Mesenchymal stem cell (in vitro differentiated cells and primary cell): ENCODE measurements around the gene GALNT18.

Experiments used
- DNase-seq: peaks from one replicate; pipeline ENCODE4 v3.0.0-alpha.2; 2013
- H2AFZ ChIP-seq: one replicate; pipeline ENCODE4 v1.6.1; 2013; ENCODE audit warnings: low read depth, mild to moderate bottlenecking, control low read depth, inconsistent platforms, low read length, moderate library complexity
- H2AK5ac ChIP-seq: 2 replicates; pipeline ENCODE4 v1.6.1; 2013; ENCODE audit warnings: low read length, moderate library complexity, mild to moderate bottlenecking, inconsistent platforms; ENCODE audit not compliant: severe bottlenecking
- H2BK120ac ChIP-seq: one replicate; pipeline ENCODE4 v1.6.1; 2013; ENCODE audit warnings: low read depth, mild to moderate bottlenecking, inconsistent platforms, low read length, moderate library complexity
- H2BK12ac ChIP-seq, 2 experiments: one replicate each; pipeline ENCODE4 v1.6.1; 2013; ENCODE audit warnings: inconsistent platforms in 2 of 2, low read length in 2 of 2, mild to moderate bottlenecking in 2 of 2, moderate library complexity in 2 of 2, control low read depth in 1 of 2
- H2BK15ac ChIP-seq: one replicate; pipeline ENCODE4 v1.6.1; 2013; ENCODE audit warnings: mild to moderate bottlenecking, low read depth, inconsistent platforms; ENCODE audit not compliant: poor library complexity, severe bottlenecking
- H2BK5ac ChIP-seq: 2 replicates; pipeline ENCODE4 v1.6.1; 2013; ENCODE audit warnings: low read depth, mild to moderate bottlenecking, low read length, control low read depth, inconsistent platforms; ENCODE audit not compliant: poor library complexity, severe bottlenecking
- H3K14ac ChIP-seq, 2 experiments: one replicate each; pipeline ENCODE4 v1.6.1; 2013; ENCODE audit warnings: inconsistent platforms in 2 of 2, low read length in 2 of 2, control low read depth in 1 of 2, mild to moderate bottlenecking in 1 of 2, moderate library complexity in 1 of 2
- H3K18ac ChIP-seq, 2 experiments: one replicate each; pipeline ENCODE4 v1.6.1; 2013; ENCODE audit warnings: inconsistent platforms in 2 of 2, low read length in 2 of 2, control low read depth in 1 of 2, low read depth in 1 of 2, mild to moderate bottlenecking in 1 of 2
- H3K23ac ChIP-seq, 2 experiments: one replicate each; pipeline ENCODE4 v1.6.1; 2013; ENCODE audit warnings: inconsistent platforms in 2 of 2, low read length in 2 of 2, mild to moderate bottlenecking in 2 of 2, moderate library complexity in 2 of 2, control low read depth in 1 of 2
- H3K27ac ChIP-seq: 2 replicates; pipeline ENCODE4 v1.5.1; 2013; ENCODE audit warnings: mild to moderate bottlenecking, moderate library complexity, low read length, control low read depth, inconsistent platforms; ENCODE audit not compliant: poor library complexity, severe bottlenecking
- H3K27me3 ChIP-seq, 2 experiments: 2 replicates each; pipeline versions ENCODE4 v1.6.1 to v1.7.0; 2013; ENCODE audit warnings: low read length in 2 of 2, mild to moderate bottlenecking in 2 of 2, moderate library complexity in 2 of 2, control low read depth in 1 of 2, inconsistent platforms in 1 of 2; ENCODE audit not compliant: control insufficient read depth in 1 of 2, insufficient read depth in 1 of 2
- H3K36me3 ChIP-seq, 2 experiments: 2 replicates each; pipeline versions ENCODE4 v1.6.1 to v1.7.0; 2013; ENCODE audit warnings: low read length in 2 of 2, control low read depth in 1 of 2, inconsistent platforms in 1 of 2, low read depth in 1 of 2, mild to moderate bottlenecking in 1 of 2; ENCODE audit not compliant: insufficient read depth in 2 of 2, control insufficient read depth in 1 of 2
- H3K4ac ChIP-seq, 2 experiments: one replicate each; pipeline ENCODE4 v1.6.1; 2013; ENCODE audit warnings: inconsistent platforms in 2 of 2, low read length in 2 of 2, mild to moderate bottlenecking in 2 of 2, moderate library complexity in 2 of 2, control low read depth in 1 of 2, low read depth in 1 of 2
- H3K4me1 ChIP-seq: 2 replicates; pipeline ENCODE4 v1.6.1; 2013; ENCODE audit warnings: low read depth, low read length, control low read depth; ENCODE audit not compliant: control insufficient read depth, insufficient read depth
- H3K4me2 ChIP-seq: 2 replicates; pipeline ENCODE4 v1.6.1; 2013; ENCODE audit warnings: low read length, mild to moderate bottlenecking, inconsistent platforms; ENCODE audit not compliant: poor library complexity, severe bottlenecking
- H3K4me3 ChIP-seq, 2 experiments: 2 replicates each; pipeline versions ENCODE4 v1.5.1 to v1.7.0; 2013; ENCODE audit warnings: low read length in 2 of 2, mild to moderate bottlenecking in 2 of 2, control low read depth in 1 of 2, low read depth in 1 of 2; ENCODE audit not compliant: insufficient read depth in 1 of 2
- H3K79me1 ChIP-seq: replicated peaks from 2 replicates; pipeline ENCODE4 v1.6.1; 2013; ENCODE audit warnings: mild to moderate bottlenecking, control low read depth, low read length, inconsistent platforms; ENCODE audit not compliant: poor library complexity, severe bottlenecking
- H3K9ac ChIP-seq: 2 replicates; pipeline ENCODE4 v1.7.0; 2013; ENCODE audit warnings: mild to moderate bottlenecking, low read length, moderate library complexity
- H3K9me3 ChIP-seq: 2 replicates; pipeline ENCODE4 v1.7.0; 2013; ENCODE audit warnings: mild to moderate bottlenecking, low read length; ENCODE audit not compliant: control insufficient read depth
- H4K8ac ChIP-seq: one replicate; pipeline ENCODE4 v1.6.1; 2013; ENCODE audit warnings: inconsistent platforms, mild to moderate bottlenecking, low read length, moderate library complexity
- H4K91ac ChIP-seq: one replicate; pipeline ENCODE4 v1.6.1; 2013; ENCODE audit warnings: mild to moderate bottlenecking, low read length, inconsistent platforms
- WGBS: methylation state at CpG from one replicate; pipeline ENCODE4 v1.1.7; 2013; ENCODE audit warnings: mixed read lengths; 5-methylcytosine and 5-hydroxymethylcytosine counted together

The GALNT18 gene

DNA sequence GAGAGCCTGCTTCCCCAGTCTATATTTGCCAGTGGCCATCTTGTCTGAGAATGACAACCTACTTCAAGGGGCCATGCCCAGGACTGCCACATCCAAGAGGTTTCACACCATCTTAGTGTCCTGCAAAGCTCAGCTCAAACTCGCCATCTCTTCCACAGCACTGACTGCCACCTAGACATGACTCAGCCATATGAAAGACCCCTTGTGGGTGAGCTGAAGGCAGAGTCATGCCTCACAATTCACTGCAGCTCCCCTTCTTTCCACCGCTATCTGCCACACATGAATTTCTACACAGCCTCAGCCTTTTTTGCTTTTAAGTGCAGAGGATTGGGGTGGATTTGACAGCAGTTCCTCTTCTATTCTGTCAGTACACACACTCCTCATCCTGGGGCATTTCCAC lies 127.5 kb downstream of the GALNT18 start:
- no peaks in the 10 kb centered on the region for H3K79me1 ChIP-seq
- no peak overlapping the region for H2BK5ac ChIP-seq
- no peak overlapping the region for H2BK15ac ChIP-seq
- H3K4ac ChIP-seq, result no peak overlapping the region
- H2BK120ac ChIP-seq, result no peak overlapping the region
- H3K9ac ChIP-seq, result no peak overlapping the region
- H3K36me3 ChIP-seq, result no peaks in the 10 kb centered on the region
- H3K4me1 ChIP-seq, result no peaks in the 10 kb centered on the region
- H3K27me3 ChIP-seq, result peaks cover 19 to 25% of the 10 kb centered on the region in 2 experiments
- no peak overlapping the region for H2BK12ac ChIP-seq
- WGBS, result 84% methylated on average over 2 of the region's 2 CpGs
- H3K18ac ChIP-seq, result no peak overlapping the region
- DNase-seq, result no peak
- H2AK5ac ChIP-seq, result no peak overlapping the region
- no peak overlapping the region for H3K4me2 ChIP-seq
- H2AFZ ChIP-seq, result no peak overlapping the region
- no peaks in the 10 kb centered on the region for H3K9me3 ChIP-seq
- H3K14ac ChIP-seq, result no peak overlapping the region
- no peak overlapping the region for H4K8ac ChIP-seq
- no peak overlapping the region for H4K91ac ChIP-seq
- H3K27ac ChIP-seq, result no peak overlapping the region
- no peak overlapping the region for H3K4me3 ChIP-seq
- H3K23ac ChIP-seq, result no peak overlapping the region

GRCh38 chr11:11493698-11494097 lies 128.1 kb downstream of the GALNT18 start:
- 89% methylated on average over 6 of the region's 6 CpGs for WGBS
- no peak overlapping the region for H3K18ac ChIP-seq

GRCh38 chr11:11491589-11491988 lies 130.2 kb downstream of the GALNT18 start:
- no peak overlapping the region for H3K4ac ChIP-seq
- H2BK12ac ChIP-seq, result no peak overlapping the region
- no peak overlapping the region for H3K4me3 ChIP-seq
- DNase-seq, result no peak
- no peak overlapping the region for H2BK5ac ChIP-seq
- no peak overlapping the region for H2AK5ac ChIP-seq
- no peak overlapping the region for H2BK120ac ChIP-seq
- no peak overlapping the region for H3K14ac ChIP-seq
- no peaks in the 10 kb centered on the region for H3K79me1 ChIP-seq
- H3K27me3 ChIP-seq, result peaks cover 22 to 29% of the 10 kb centered on the region in 2 experiments
- H3K9me3 ChIP-seq, result no peaks in the 10 kb centered on the region
- H4K91ac ChIP-seq, result no peak overlapping the region
- H4K8ac ChIP-seq, result no peak overlapping the region
- H2BK15ac ChIP-seq, result no peak overlapping the region
- H3K4me1 ChIP-seq, result no peaks in the 10 kb centered on the region
- H3K18ac ChIP-seq, result no peak overlapping the region
- 81% methylated on average over 2 of the region's 4 CpGs for WGBS
- no peak overlapping the region for H3K4me2 ChIP-seq
- H3K23ac ChIP-seq, result no peak overlapping the region
- no peaks in the 10 kb centered on the region for H3K36me3 ChIP-seq
- H2AFZ ChIP-seq, result no peak overlapping the region
- H3K9ac ChIP-seq, result no peak overlapping the region
- H3K27ac ChIP-seq, result no peak overlapping the region

More at GRCh38 chr11:11493698-11494097, 128.1 kb downstream of the GALNT18 start:
- Histone ChIP-seq H2AFZ (no peak overlapping the region), H4K91ac (no peak overlapping the region), H2BK5ac (no peak overlapping the region), H3K14ac (no peak overlapping the region), H2AK5ac (no peak overlapping the region), H2BK15ac (no peak overlapping the region), H3K4me2 (no peak overlapping the region), H3K9ac (no peak overlapping the region), H3K36me3 (no peaks in the 10 kb centered on the region), H2BK120ac (no peak overlapping the region), H3K27me3 (peaks cover 20 to 25% of the 10 kb centered on the region in 2 experiments), H3K27ac (no peak overlapping the region), H3K9me3 (no peaks in the 10 kb centered on the region), H3K23ac (no peak overlapping the region), H3K4me1 (no peaks in the 10 kb centered on the region), H3K4me3 (no peak overlapping the region), H3K4ac (no peak overlapping the region), H2BK12ac (no peak overlapping the region), H3K79me1 (no peaks in the 10 kb centered on the region), H4K8ac (no peak overlapping the region)
- DNase-seq, result no peak

GRCh38 chr11:11491014-11491413 lies 130.8 kb downstream of the GALNT18 start:
- H3K79me1 ChIP-seq, result no peaks in the 10 kb centered on the region
- no peak overlapping the region for H2BK15ac ChIP-seq
- no peak overlapping the region for H2BK120ac ChIP-seq
- no peak overlapping the region for H4K8ac ChIP-seq
- no peak overlapping the region for H2BK5ac ChIP-seq
- no peaks in the 10 kb centered on the region for H3K9me3 ChIP-seq
- H2AFZ ChIP-seq, result no peak overlapping the region
- no peak overlapping the region for H3K14ac ChIP-seq
- H4K91ac ChIP-seq, result no peak overlapping the region
- H2BK12ac ChIP-seq, result no peak overlapping the region
- H2AK5ac ChIP-seq, result no peak overlapping the region
- no peaks in the 10 kb centered on the region for H3K4me1 ChIP-seq
- H3K36me3 ChIP-seq, result no peaks in the 10 kb centered on the region
- H3K27ac ChIP-seq, result no peak overlapping the region
- no peak overlapping the region for H3K4me2 ChIP-seq
- DNase-seq, result no peak
- no peak overlapping the region for H3K4me3 ChIP-seq
- H3K23ac ChIP-seq, result no peak overlapping the region
- H3K4ac ChIP-seq, result no peak overlapping the region
- WGBS, result 67% methylated on average over 2 of the region's 2 CpGs
- peaks cover 22 to 28% of the 10 kb centered on the region in 2 experiments for H3K27me3 ChIP-seq
- H3K9ac ChIP-seq, result no peak overlapping the region
- no peak overlapping the region for H3K18ac ChIP-seq
